Smooth muscle cell of the umbilical artery (primary cell): ENCODE measurements around the gene DBR1. TPM values are rescaled to one million over a fixed set of nuclear protein-coding genes. Genes with fewer than 3 reads are reported as not detected.

Experiments used
- total RNA-seq: library from RNA; depleted of rRNA; stranded (reverse); fragments of >200 nt; gene quantifications from 2 replicates; pipeline ENCODE4 v1.2.3, GENCODE V29; 2014

Gene DBR1, protein sequence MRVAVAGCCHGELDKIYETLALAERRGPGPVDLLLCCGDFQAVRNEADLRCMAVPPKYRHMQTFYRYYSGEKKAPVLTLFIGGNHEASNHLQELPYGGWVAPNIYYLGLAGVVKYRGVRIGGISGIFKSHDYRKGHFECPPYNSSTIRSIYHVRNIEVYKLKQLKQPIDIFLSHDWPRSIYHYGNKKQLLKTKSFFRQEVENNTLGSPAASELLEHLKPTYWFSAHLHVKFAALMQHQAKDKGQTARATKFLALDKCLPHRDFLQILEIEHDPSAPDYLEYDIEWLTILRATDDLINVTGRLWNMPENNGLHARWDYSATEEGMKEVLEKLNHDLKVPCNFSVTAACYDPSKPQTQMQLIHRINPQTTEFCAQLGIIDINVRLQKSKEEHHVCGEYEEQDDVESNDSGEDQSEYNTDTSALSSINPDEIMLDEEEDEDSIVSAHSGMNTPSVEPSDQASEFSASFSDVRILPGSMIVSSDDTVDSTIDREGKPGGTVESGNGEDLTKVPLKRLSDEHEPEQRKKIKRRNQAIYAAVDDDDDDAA
- total RNA-seq: 13.4 and 14.8 TPM in 2 replicates

GRCh38 chr3:138174421-138175131 lies at the start of gene DBR1:
Gene DBR1, minus strand, starts transcription at chr3:138174921. Its CDS starts 126 bp downstream, at chr3:138174795.

GRCh38 chr3:138187296-138188012 lies 12.7 kb upstream of the DBR1 start, which contains the start of gene ARMC8:
Gene ARMC8, plus strand, starts transcription at chr3:138187301. Its CDS starts 254 bp downstream, at chr3:138187555.

GRCh38 chr3:138132239-138132638 lies 42.5 kb downstream of the DBR1 start, which contains the start of gene A4GNT:
Gene A4GNT, minus strand, starts transcription at chr3:138132390. Its CDS starts 1,134 bp downstream, at chr3:138131256.

GRCh38 chr3:138114988-138115971 lies 59.4 kb downstream of the DBR1 start, which contains the start of gene DZIP1L:
Gene DZIP1L, minus strand, starts transcription at chr3:138115608. Its CDS starts 11,637 bp downstream, at chr3:138103971.

Other genes starting within 250 kb of the DBR1 start
- gene CLDN18, start 164.8 kb downstream of the DBR1 start, total RNA-seq: not detected in 2 replicates
- gene DZIP1L, start 59.3 kb downstream of the DBR1 start, total RNA-seq: 25.2 and 31.9 TPM in 2 replicates
- gene A4GNT, start 42.5 kb downstream of the DBR1 start, total RNA-seq: not detected in 2 replicates
- 46.6 and 51.7 TPM in 2 replicates for gene ARMC8, start 12.4 kb upstream of the DBR1 start, total RNA-seq
- not detected in 2 replicates for gene NME9, start 154.9 kb upstream of the DBR1 start, total RNA-seq
- 48.9 and 76.3 TPM in 2 replicates for gene MRAS, start 173.7 kb upstream of the DBR1 start, total RNA-seq